Activated T-cell treated with anti-CD3 and anti-CD28 coated beads for 48 hours (primary cell): ENCODE measurements around the gene DYNC2LI1.
A peak's percentile ranks its signal among the peaks of the same experiment; 100 is the strongest.

Experiments used
- DNase-seq: peaks from one replicate; pipeline ENCODE4 v3.0.0-alpha.2; 2020; ENCODE audit warnings: low read depth

DYNC2LI1 gene

DNA sequence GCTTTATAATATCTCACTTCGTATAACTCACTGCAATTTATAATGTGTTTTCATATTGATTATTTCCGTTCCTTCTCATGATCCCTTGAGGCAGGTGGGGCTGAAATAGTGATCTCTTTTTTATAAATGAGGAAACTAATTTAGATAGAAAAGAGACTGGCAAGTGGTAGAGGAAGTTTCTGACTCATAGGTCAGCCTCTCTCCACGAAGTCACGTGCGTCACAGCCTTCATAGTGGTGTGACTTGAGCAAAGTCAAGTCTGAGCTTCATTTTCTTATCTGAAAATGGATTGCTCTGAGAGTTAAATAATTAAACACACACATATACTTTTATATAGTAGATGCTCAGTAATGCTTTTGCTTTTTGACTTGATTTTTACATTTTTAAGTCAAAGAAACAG is 44.9 kb downstream of the DYNC2LI1 start:
- peak; percentile 11 for DNase-seq

GRCh38 chr2:43819491-43820163 is 45.8 kb downstream of the DYNC2LI1 start:
- DNase-seq = no peak

DNA sequence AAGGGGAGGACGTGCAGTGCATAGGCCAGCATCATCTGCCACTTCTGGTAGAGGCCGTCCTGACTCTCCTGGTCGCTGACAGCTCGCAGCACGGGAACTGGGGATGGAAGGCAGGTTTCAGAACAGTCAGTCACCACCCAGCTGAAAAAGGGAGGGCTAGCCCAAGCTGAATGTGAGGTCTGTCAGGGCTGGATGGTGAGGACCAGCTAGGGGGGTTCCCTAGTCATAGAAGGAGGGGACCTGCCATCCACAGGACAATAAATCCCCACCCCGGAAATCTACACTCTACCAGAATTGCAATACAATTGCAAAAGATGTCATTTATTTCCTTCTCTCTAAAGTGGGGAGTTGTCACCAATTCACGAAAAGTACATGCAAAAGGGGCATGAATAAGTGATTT is 49.0 kb downstream of the DYNC2LI1 start:
- no peak for DNase-seq

- DNase-seq = no peak
Measured at GRCh38 chr2:43823751-43824150, 49.9 kb downstream of the DYNC2LI1 start.

DNA sequence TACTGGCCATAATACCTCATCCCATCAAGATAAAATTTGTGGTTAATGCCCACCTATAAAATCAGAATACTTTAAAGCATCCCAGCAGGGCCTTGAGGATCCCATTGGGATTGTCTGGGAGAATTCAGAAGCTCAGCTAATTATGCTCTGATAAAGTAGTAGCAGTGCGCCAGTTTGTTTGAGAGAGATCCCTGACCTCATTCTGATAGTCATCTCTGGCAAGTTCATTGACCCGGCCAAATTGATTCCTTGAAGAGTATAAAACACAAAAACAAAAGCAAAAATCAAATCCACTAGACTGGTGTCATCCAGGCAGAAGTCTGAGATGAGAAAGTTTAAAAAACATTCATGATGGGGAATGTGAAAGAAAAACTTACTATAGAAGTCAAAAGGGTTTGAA is 50.7 kb downstream of the DYNC2LI1 start:
- no peak for DNase-seq

DNA sequence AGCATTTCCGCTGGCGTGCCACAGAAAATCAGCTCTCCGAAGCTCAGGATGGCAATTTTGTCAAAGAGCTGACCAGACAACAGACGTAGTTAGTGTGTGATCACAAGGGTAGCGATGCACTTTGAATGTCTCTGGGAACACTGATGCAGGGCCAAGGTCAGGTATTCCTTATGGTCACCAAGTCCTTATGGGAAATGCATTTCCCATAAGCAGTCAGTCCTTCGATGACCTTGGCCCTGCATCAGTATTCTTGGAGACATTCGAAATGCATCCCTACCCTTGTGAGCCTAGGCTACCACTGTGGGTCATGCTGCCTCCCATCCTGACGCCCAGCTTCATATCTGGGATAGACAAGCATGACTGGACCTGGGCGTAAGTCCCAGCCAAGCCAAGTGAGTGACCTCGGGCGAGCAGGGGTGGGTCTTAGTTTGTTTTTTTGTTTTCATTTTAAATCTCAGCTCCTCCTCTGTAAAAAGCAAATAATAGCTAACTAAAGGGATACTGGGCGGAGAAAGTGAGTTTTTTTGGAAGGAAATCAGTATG is 51.2 kb downstream of the DYNC2LI1 start:
- DNase-seq = no peak

- DNase-seq = no peak
Measured at GRCh38 chr2:43825841-43826240, 52.0 kb downstream of the DYNC2LI1 start.

GRCh38 chr2:43826305-43827250 is 52.7 kb downstream of the DYNC2LI1 start:
- DNase-seq = no peak

- DNase-seq = no peak
Measured at GRCh38 chr2:43831543-43832294, 57.9 kb downstream of the DYNC2LI1 start.

DNA sequence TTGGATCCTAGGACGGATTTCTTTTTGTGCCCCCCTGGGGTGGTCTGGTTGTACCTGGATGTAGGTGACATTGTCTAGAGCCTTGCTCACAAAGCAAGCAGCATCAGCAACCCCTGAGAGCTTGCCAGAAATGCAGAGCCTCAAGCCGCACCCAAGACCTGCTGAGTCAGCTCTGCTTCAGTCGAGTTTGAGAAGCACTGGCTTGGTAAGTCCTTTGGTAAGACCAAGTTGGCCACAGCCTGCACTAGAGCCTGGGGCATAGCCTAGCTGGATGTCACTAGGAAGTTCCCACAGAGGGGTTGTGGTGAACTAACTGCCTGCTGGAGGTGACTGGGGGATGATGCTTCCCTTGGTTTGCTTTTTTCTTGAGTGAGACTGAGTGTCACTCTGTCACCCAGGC is 58.6 kb downstream of the DYNC2LI1 start:
- DNase-seq = no peak

GRCh38 chr2:43837033-43837432 is 63.2 kb downstream of the DYNC2LI1 start:
- no peak for DNase-seq

DNA sequence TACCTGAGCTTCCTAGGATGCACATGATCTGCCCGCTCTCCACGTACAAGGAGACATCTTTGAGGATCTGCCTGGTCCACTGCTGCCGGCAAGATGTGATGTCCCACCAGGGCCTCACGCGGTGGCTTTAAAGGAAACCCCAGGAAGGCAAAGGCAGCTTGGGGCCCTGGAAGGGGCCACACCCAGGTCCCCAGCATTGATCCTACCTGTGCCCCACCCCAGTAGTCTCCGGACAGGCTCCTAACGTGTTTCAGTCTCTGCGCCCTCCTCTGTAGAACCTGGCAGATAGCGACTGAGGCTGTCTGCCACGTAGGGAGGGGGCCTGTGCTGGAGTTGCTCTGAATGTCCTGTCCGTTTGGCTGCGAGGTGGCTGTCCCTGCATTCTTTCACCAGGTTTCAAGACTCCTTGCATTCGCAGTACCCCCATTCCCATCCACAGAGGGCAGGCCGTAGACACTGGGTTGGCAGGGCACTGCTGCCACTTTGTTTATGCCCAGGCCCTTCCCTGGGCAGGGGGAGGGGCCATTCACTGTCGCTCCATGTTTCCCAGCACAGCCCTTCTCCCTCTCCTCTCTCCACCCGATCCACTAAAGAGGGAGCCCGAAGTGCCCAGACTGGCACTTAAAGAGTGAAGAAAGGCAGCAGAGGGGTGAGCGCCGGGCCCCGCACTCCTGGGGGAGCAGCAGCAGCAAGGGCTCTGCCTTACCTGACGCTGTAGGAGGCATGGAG is 64.2 kb downstream of the DYNC2LI1 start:
- DNase-seq = no peak

DNA sequence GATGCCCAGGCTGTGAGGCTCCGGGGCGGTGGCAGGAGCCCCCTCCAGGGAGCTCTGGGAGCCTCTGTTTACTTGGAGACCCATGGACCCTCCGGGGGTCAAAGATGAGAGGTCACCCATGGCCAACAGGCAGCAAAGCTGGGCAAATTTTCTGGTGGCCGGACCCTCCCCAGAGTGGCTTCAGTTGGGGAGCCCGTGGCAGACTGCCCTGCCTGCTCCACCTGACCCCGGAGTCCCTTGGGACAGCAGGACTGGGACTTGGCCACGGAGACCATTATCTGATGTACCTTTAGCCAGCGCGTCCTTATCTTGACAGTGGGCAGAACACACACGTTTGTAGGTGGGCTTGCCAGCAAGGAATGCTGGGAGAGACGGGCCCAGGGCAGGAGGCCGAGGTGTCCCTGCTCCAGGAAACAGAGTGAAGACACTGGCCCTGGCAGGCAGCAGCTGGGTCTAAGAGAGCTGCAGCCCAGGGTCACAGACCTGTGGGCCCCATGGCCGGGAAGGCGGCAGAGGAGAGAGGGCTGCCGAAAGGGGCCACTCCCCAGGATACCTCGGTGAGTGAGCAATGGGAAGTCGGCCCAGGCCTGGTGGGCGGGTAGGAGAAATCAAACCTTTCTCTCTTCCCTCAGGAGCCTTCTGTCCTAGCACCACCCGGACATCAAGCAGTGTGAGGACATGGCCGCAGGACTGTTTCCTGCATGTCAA is 64.9 kb downstream of the DYNC2LI1 start, which contains the start of the genes ABCG5 and ABCG8:
Gene ABCG5 (minus strand): TSS at position 280 of the 708 bp plus-strand sequence. CDS start 160 bp downstream, at position 120.
Gene ABCG8 (plus strand): TSS at position 412 of the 708 bp plus-strand sequence. CDS start 83 bp downstream, at position 495.
- DNase-seq = no peak

GRCh38 chr2:43839776-43840564 is 66.1 kb downstream of the DYNC2LI1 start:
- DNase-seq = no peak

DNA sequence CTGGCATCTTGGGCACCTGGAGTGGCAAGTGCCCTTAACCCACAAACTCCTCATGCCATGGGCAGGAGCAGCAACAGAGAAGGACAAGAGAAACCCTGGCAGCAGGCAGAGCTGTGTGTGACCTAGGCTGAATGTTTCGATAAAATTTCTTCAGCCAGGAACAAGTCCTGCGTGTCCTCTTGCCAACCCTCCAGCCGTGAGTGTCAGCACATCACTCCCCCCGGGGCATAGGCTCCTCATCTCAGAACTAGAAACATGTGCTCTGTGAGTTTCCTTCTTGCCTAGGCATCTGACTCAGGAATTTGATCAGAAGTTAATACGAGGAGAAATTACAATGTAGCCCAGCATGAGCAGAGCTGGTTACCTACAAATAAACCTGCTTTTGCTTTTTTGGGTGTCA is 67.1 kb downstream of the DYNC2LI1 start:
- no peak for DNase-seq

- DNase-seq = no peak
Measured at GRCh38 chr2:43841949-43842865, 68.4 kb downstream of the DYNC2LI1 start.

- DNase-seq = no peak
Measured at GRCh38 chr2:43842866-43843226, 69.0 kb downstream of the DYNC2LI1 start.

GRCh38 chr2:43845181-43845580 is 71.3 kb downstream of the DYNC2LI1 start:
- DNase-seq = no peak
